Subcutaneous abdominal adipose tissue (tissue), 5 donors: Measurements from ENCODE around the gene PDCD1.
A peak's percentile ranks its signal among the peaks of the same experiment; 100 is the strongest.
"Not testable (repeated sequence)": the region's sequence is repeated elsewhere in the genome, so short reads cannot be mapped to it uniquely, and the experiment has no call there.

Experiments used
- H3K27ac ChIP-seq: one replicate; pipeline ENCODE4 v1.7.0; 2013; ENCODE audit warnings: low read depth, mild to moderate bottlenecking, inconsistent platforms, low read length, moderate library complexity
- H3K27me3 ChIP-seq, 5 donors: one replicate each; pipeline ENCODE4 v1.7.0; 2013; ENCODE audit warnings: low read length in 5 of 5, inconsistent platforms in 1 of 5; ENCODE audit not compliant: control insufficient read depth in 5 of 5, insufficient read depth in 4 of 5
- H3K36me3 ChIP-seq, 5 donors: one replicate each; pipeline ENCODE4 v1.7.0; 2013; ENCODE audit warnings: low read length in 5 of 5; ENCODE audit not compliant: control insufficient read depth in 5 of 5, insufficient read depth in 5 of 5
- H3K4me1 ChIP-seq, 5 donors: one replicate each; pipeline ENCODE4 v1.7.0; 2013; ENCODE audit warnings: low read length in 5 of 5, mild to moderate bottlenecking in 3 of 5, moderate library complexity in 1 of 5; ENCODE audit not compliant: control insufficient read depth in 5 of 5, insufficient read depth in 5 of 5
- H3K4me3 ChIP-seq, 5 donors: one replicate each; pipeline ENCODE4 v1.7.0; 2013; ENCODE audit warnings: low read length in 5 of 5, low read depth in 1 of 5
- H3K9ac ChIP-seq, 5 donors: one replicate each; pipeline ENCODE4 v1.7.0; 2013; ENCODE audit warnings: low read length in 5 of 5, mild to moderate bottlenecking in 4 of 5, moderate library complexity in 3 of 5
- H3K9me3 ChIP-seq, 5 donors: one replicate each; pipeline ENCODE4 v1.7.0; 2013; ENCODE audit warnings: low read length in 5 of 5; ENCODE audit not compliant: control insufficient read depth in 5 of 5
- donor health status: healthy.
- donor health status: healthy.
- donor health status: healthy.
- donor health status: healthy.
- donor health status: healthy.

The PDCD1 gene

GRCh38 chr2:241858206-241859016 is at the start of gene PDCD1:
TSS of gene PDCD1 (minus strand) at chr2:241858894. CDS start at chr2:241858838, 56 bp downstream.
- H3K4me3 ChIP-seq = peak within 1 kb of the TSS in 4 of 5 donors; percentile 35 to 44 (median 38)
- peaks cover 0 to 54% (median 31%) of the 10 kb centered on the region in 5 donors for H3K4me1 ChIP-seq
- H3K9ac ChIP-seq = peak within 1 kb of the TSS in 3 of 5 donors; percentile 4 to 65 (median 45)
- peaks cover 0 to 13% (median 8%) of the 10 kb centered on the region in 5 donors for H3K27me3 ChIP-seq
- no peaks in the 10 kb centered on the region for H3K36me3 ChIP-seq
- H3K9me3 ChIP-seq = no peaks in the 10 kb centered on the region
- peak within 1 kb of the TSS; percentile 67 for H3K27ac ChIP-seq

GRCh38 chr2:241907831-241908230 is 49.1 kb upstream of the PDCD1 start:
- not testable (repeated sequence) for H3K36me3 ChIP-seq, H3K9ac ChIP-seq, H3K4me3 ChIP-seq, H3K9me3 ChIP-seq, H3K27ac ChIP-seq, H3K27me3 ChIP-seq, H3K4me1 ChIP-seq

- Histone ChIP-seq H3K4me3 (no peak overlapping the region), H3K4me1 (peaks cover 0 to 4% (median 3%) of the 10 kb centered on the region in 5 donors), H3K27ac (no peak overlapping the region), H3K27me3 (peaks cover 0 to 5% (median 2%) of the 10 kb centered on the region in 5 donors), H3K9me3 (no peaks in the 10 kb centered on the region), H3K36me3 (no peaks in the 10 kb centered on the region), H3K9ac (no peak overlapping the region)
These were observed 48.3 kb upstream of the PDCD1 start for GRCh38 chr2:241906826-241907570.

- not testable (repeated sequence) for H3K27me3 ChIP-seq, H3K4me3 ChIP-seq, H3K9ac ChIP-seq, H3K36me3 ChIP-seq, H3K27ac ChIP-seq, H3K4me1 ChIP-seq, H3K9me3 ChIP-seq
These were observed 47.7 kb upstream of the PDCD1 start for GRCh38 chr2:241906378-241906770.

GRCh38 chr2:241905716-241906377 is 47.2 kb upstream of the PDCD1 start:
- Histone ChIP-seq H3K9ac (no peak overlapping the region), H3K27ac (no peak overlapping the region), H3K27me3 (peaks cover 0 to 5% (median 2%) of the 10 kb centered on the region in 5 donors), H3K36me3 (no peaks in the 10 kb centered on the region), H3K9me3 (no peaks in the 10 kb centered on the region), H3K4me3 (no peak overlapping the region), H3K4me1 (peaks cover 0 to 10% (median 10%) of the 10 kb centered on the region in 5 donors)

- Histone ChIP-seq H3K4me1 (peaks cover 0 to 17% (median 10%) of the 10 kb centered on the region in 5 donors), H3K27ac (no peak overlapping the region)
These were observed 46.4 kb upstream of the PDCD1 start for GRCh38 chr2:241904791-241905710.

GRCh38 chr2:241904011-241904718 is 45.5 kb upstream of the PDCD1 start:
- Histone ChIP-seq H3K27me3 (peaks cover 0 to 6% (median 2%) of the 10 kb centered on the region in 5 donors), H3K9me3 (no peaks in the 10 kb centered on the region), H3K4me3 (no peak overlapping the region), H3K36me3 (no peaks in the 10 kb centered on the region), H3K27ac (no peak overlapping the region), H3K4me1 (peaks cover 0 to 26% (median 14%) of the 10 kb centered on the region in 5 donors), H3K9ac (no peak overlapping the region)

More at GRCh38 chr2:241904791-241905710, 46.4 kb upstream of the PDCD1 start:
- Histone ChIP-seq H3K36me3 (no peaks in the 10 kb centered on the region), H3K9me3 (no peaks in the 10 kb centered on the region), H3K9ac (no peak overlapping the region), H3K27me3 (peaks cover 0 to 6% (median 2%) of the 10 kb centered on the region in 5 donors), H3K4me3 (no peak overlapping the region)

- Histone ChIP-seq H3K4me1 (peaks cover 0 to 34% (median 22%) of the 10 kb centered on the region in 5 donors), H3K9me3 (no peaks in the 10 kb centered on the region), H3K27me3 (peaks cover 0 to 6% (median 2%) of the 10 kb centered on the region in 5 donors), H3K4me3 (no peak overlapping the region), H3K27ac (no peak overlapping the region), H3K36me3 (no peaks in the 10 kb centered on the region), H3K9ac (no peak overlapping the region)
These were observed 44.7 kb upstream of the PDCD1 start for GRCh38 chr2:241903121-241904010.
